Testis (tissue), 3 donors: ENCODE data around the gene EMX2. TPM values are rescaled to one million over a fixed set of nuclear protein-coding genes. Genes with fewer than 3 reads are reported as not detected.

ENCODE experiments used
- DNase-seq: peaks from one replicate; pipeline ENCODE4 v3.0.0-alpha.2; 2019
- H3K27ac ChIP-seq, 2 donors: fragments of 200-600 bp; sonication (generic); one replicate each; pipeline ENCODE4 v1.5.1; 2019
- H3K27me3 ChIP-seq: fragments of 200-600 bp; sonication (generic); one replicate; pipeline ENCODE4 v1.5.1; 2019
- H3K36me3 ChIP-seq: fragments of 200-600 bp; sonication (generic); one replicate; pipeline ENCODE4 v1.5.1; 2017; ENCODE audit warnings: low read depth; ENCODE audit errors: missing control alignments
- H3K4me1 ChIP-seq: fragments of 200-600 bp; sonication (generic); one replicate; pipeline ENCODE4 v1.5.1; 2019
- H3K4me3 ChIP-seq, 2 donors: fragments of 200-600 bp; sonication (generic); one replicate each; pipeline ENCODE4 v1.5.1; 2017 to 2019
- H3K9me3 ChIP-seq: fragments of 200-600 bp; sonication (generic); one replicate; pipeline ENCODE4 v1.5.1; 2017
- CTCF ChIP-seq, 3 experiments: fragments of 450-650 bp in 2 of 3; fragments of 200-600 bp in 1 of 3; sonication (generic) in 1 of 3; IDR thresholded peaks; one replicate each; pipeline ENCODE4 v1.5.1; 2016 to 2019; ENCODE audit warnings: antibody characterized with exemption in 3 of 3, mild to moderate bottlenecking in 2 of 3, moderate library complexity in 1 of 3
- POLR2A ChIP-seq: fragments of 450-650 bp; IDR thresholded peaks from one replicate; pipeline ENCODE4 v1.6.1; 2017; ENCODE audit warnings: antibody characterized with exemption, mild to moderate bottlenecking, moderate library complexity
- WGBS, 2 donors: methylation state at CpG; one replicate each; pipeline ENCODE4 v1.1.5; 2018; 5-methylcytosine and 5-hydroxymethylcytosine counted together
- intact Hi-C: fragments of 100-400 bp; cut with DNase I; formaldehyde crosslinking; loops from one replicate; pipeline ENCODE4 v1.15.1; 2023; ENCODE audit warnings: low total_unique reads
- polyA plus RNA-seq: library from polyadenylated mRNA; stranded (reverse); fragments of 350-450 nt; fragmentation: Illumina TruSeq; extraction: RNeasy Lipid Tissue Mini Kit (QIAGEN cat#74804); gene quantifications from one replicate; pipeline ENCODE4 v1.2.3, GENCODE V29; 2014; ENCODE audit warnings: low read depth, low replicate concordance; ENCODE audit not compliant: insufficient read depth
- total RNA-seq, 2 donors: library from RNA; depleted of rRNA; stranded (reverse); fragments of >200 nt; gene quantifications; one replicate each; pipeline ENCODE4 v1.2.3, GENCODE V29; 2016

Gene EMX2
- total and polyA plus RNA-seq, 3 donors from 2014 or later = 1.5 to 6.9 (median 1.9) TPM

DNA sequence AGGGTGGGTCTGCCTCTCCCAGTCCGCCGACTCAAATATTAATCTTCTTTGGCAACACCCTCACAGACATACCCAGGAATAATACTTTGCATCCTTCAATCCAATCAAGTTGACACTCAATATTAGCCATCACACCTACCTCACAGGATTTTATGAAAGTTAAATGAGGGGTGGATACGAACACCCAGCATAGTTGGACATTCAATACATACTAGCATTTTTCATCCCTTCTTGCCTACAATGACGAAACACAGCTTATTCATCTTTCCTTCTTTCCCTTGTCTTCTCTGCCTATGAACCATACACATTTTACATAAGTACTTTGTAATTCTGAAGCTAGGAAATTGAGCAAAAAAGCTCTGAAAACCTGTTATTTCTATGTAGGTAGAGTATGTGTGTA is 48.5 kb downstream of the EMX2 start:
- no peaks in the 10 kb centered on the region for H3K4me1 ChIP-seq
- no peaks in the 10 kb centered on the region for H3K9me3 ChIP-seq
- no peak overlapping the region for H3K4me3 ChIP-seq
- H3K27ac ChIP-seq = no peak overlapping the region
- intact Hi-C loops = no loop called here
- no peaks in the 10 kb centered on the region for H3K27me3 ChIP-seq
- no peaks in the 10 kb centered on the region for H3K36me3 ChIP-seq
- TF ChIP-seq POLR2A = no peak
- TF ChIP-seq CTCF (IDR thresholded peaks at IDR 0.05) = no peak
- DNase-seq = no peak
- WGBS, 2 donors = 90 to 98% methylated on average over 4 of the region's 4 CpGs

- Histone ChIP-seq H3K4me3 (no peak overlapping the region), H3K9me3 (no peaks in the 10 kb centered on the region), H3K27ac (no peak overlapping the region), H3K36me3 (no peaks in the 10 kb centered on the region), H3K4me1 (no peaks in the 10 kb centered on the region), H3K27me3 (no peaks in the 10 kb centered on the region)
- DNase-seq = no peak
- WGBS, 2 donors = 54 to 76% methylated on average over 5 of the region's 5 CpGs
- intact Hi-C loops = no loop called here
- no peak for TF ChIP-seq CTCF (IDR thresholded peaks at IDR 0.05)
- no peak for TF ChIP-seq POLR2A
Measured at GRCh38 chr10:117594722-117595121, 52.2 kb downstream of the EMX2 start.

DNA sequence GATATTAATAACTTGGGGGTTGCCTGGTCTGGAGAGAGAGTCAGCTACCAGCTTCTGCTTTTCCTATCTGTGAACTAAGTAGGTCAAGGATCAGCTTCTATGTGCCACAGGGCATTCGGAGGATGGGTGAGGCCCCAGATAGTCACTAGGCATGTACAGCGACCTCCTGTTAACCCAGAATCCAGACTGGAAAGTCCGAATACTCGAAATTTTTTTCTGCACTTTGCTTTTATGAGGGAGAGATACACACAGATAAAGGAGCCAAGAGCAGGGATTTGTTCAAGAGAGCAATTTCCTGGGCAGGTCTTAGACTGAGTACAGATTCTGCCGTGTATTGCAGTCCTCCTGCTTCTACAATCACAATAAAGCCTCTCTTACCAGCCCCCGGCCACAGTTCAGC is 54.2 kb downstream of the EMX2 start:
- no peaks in the 10 kb centered on the region for H3K27me3 ChIP-seq
- H3K4me3 ChIP-seq = no peak overlapping the region
- no peaks in the 10 kb centered on the region for H3K36me3 ChIP-seq
- TF ChIP-seq CTCF (IDR thresholded peaks at IDR 0.05) = no peak
- no peak for TF ChIP-seq POLR2A
- DNase-seq = no peak
- H3K4me1 ChIP-seq = no peaks in the 10 kb centered on the region
- no peak overlapping the region for H3K27ac ChIP-seq
- no peaks in the 10 kb centered on the region for H3K9me3 ChIP-seq
- intact Hi-C loops = no loop called here
- WGBS, 2 donors = 43 to 59% methylated on average over 6 of the region's 6 CpGs

DNA sequence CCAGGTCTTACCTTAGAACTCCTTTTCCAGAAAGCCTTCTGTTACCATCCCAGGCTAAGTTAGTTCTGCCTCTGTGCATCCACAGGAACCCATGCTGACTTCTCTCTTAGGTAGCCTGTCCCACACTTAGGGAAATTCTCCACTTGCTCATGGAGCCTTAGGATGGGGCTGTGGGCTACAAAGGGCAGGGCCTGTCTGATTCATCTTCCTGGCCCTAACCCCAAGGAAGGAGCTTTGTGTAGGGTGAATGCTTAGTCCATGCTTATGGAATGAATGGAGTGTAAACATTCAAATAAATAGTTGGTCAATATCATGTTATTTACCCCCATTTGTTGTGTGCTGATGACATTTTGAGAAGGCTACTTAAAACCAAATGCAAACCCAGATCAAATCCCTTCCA is 54.7 kb downstream of the EMX2 start:
- no peaks in the 10 kb centered on the region for H3K27me3 ChIP-seq
- no peak for DNase-seq
- no peaks in the 10 kb centered on the region for H3K9me3 ChIP-seq
- intact Hi-C loops = no loop called here
- no peaks in the 10 kb centered on the region for H3K4me1 ChIP-seq
- H3K27ac ChIP-seq = no peak overlapping the region
- H3K36me3 ChIP-seq = no peaks in the 10 kb centered on the region
- no peak for TF ChIP-seq POLR2A
- no peak for TF ChIP-seq CTCF (IDR thresholded peaks at IDR 0.05)
- H3K4me3 ChIP-seq = no peak overlapping the region

Other genes starting within 250 kb of the EMX2 start
- 100 to 1,000 TPM in 1 of 2 donors, 10 to 100 TPM in 1; 49.6 to 120 TPM for gene PDZD8, start 167.3 kb upstream of the EMX2 start, total RNA-seq
- gene PDZD8, start 167.3 kb upstream of the EMX2 start, polyA plus RNA-seq = 107 TPM